Breast epithelium (tissue), 3 donors: ENCODE data around the gene GIMAP5.

Source experiments
- POLR2AphosphoS5 ChIP-seq, 3 donors: sonication (generic); formaldehyde crosslinking; IDR thresholded peaks; one replicate each; pipeline ENCODE4 v1.6.1; 2017; ENCODE audit warnings: antibody characterized with exemption in 3 of 3
- TF ChIP-seq, protein P1 (sequence below), 3 donors: fragments of 450-650 bp; IDR thresholded peaks; one replicate each; pipeline ENCODE4 v1.5.1; 2016 to 2017; ENCODE audit warnings: antibody characterized with exemption in 3 of 3, mild to moderate bottlenecking in 3 of 3, moderate library complexity in 3 of 3

DNA sequence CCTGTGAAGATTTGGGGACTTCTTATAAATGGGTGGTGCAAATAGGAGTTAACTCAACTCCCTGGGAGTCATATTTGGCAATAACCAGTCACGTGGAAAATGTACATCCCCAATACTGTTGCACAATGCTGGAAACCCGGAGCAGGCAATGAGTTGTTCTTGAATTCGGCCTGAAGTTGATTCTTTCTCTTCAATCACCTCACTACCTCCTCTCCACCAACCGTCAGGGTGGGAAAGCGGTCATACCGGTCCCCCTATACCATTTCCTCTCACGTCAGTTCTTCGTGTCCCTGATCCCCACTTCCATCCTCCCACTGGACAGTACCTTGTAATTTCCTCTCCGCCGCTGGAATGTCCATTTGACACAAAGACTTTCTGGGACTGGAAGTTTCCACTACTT is 2.8 kb downstream of the GIMAP5 start:
- TF ChIP-seq, protein P1, sequence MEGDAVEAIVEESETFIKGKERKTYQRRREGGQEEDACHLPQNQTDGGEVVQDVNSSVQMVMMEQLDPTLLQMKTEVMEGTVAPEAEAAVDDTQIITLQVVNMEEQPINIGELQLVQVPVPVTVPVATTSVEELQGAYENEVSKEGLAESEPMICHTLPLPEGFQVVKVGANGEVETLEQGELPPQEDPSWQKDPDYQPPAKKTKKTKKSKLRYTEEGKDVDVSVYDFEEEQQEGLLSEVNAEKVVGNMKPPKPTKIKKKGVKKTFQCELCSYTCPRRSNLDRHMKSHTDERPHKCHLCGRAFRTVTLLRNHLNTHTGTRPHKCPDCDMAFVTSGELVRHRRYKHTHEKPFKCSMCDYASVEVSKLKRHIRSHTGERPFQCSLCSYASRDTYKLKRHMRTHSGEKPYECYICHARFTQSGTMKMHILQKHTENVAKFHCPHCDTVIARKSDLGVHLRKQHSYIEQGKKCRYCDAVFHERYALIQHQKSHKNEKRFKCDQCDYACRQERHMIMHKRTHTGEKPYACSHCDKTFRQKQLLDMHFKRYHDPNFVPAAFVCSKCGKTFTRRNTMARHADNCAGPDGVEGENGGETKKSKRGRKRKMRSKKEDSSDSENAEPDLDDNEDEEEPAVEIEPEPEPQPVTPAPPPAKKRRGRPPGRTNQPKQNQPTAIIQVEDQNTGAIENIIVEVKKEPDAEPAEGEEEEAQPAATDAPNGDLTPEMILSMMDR (IDR thresholded peaks at IDR 0.05): no peak
- no peak for TF ChIP-seq POLR2AphosphoS5 (IDR thresholded peaks at IDR 0.05)
